GM18499 (cell line): ENCODE data around the gene ANXA10.

Source experiments
- ATAC-seq: cut with Tn5 transposase; IDR thresholded peaks from one replicate; pipeline ENCODE4 v1.9.1; 2021; ENCODE audit warnings: moderate number of reproducible peaks; ENCODE audit not compliant: insufficient read depth, unreplicated experiment

The ANXA10 gene

GRCh38 chr4:168092176-168092712, at the start of gene ANXA10:
TSS of gene ANXA10 (plus strand) at chr4:168092537. CDS start at chr4:168092701, 164 bp downstream.
- ATAC-seq: no peak

- no peak for ATAC-seq
These were observed 47.0 kb upstream of the ANXA10 start for GRCh38 chr4:168045354-168045753.

GRCh38 chr4:168050002-168050401, 42.3 kb upstream of the ANXA10 start:
- no peak for ATAC-seq

GRCh38 chr4:168051526-168051925, 40.8 kb upstream of the ANXA10 start:
- ATAC-seq: no peak

- ATAC-seq: no peak
These were observed 34.9 kb upstream of the ANXA10 start for GRCh38 chr4:168057412-168057811.

GRCh38 chr4:168059251-168059650, 33.1 kb upstream of the ANXA10 start:
- no peak for ATAC-seq

- no peak for ATAC-seq
These were observed 29.3 kb upstream of the ANXA10 start for GRCh38 chr4:168063031-168063430.

- ATAC-seq: no peak
These were observed 21.4 kb upstream of the ANXA10 start for GRCh38 chr4:168070903-168071302.

- no peak for ATAC-seq
These were observed 21.0 kb upstream of the ANXA10 start for GRCh38 chr4:168071304-168071703.

GRCh38 chr4:168074861-168075260, 17.5 kb upstream of the ANXA10 start:
- no peak for ATAC-seq

GRCh38 chr4:168076989-168077725, 15.2 kb upstream of the ANXA10 start:
- ATAC-seq: peak; percentile 77

- no peak for ATAC-seq
These were observed 14.6 kb upstream of the ANXA10 start for GRCh38 chr4:168077726-168078239.

- ATAC-seq: no peak
These were observed 10.0 kb upstream of the ANXA10 start for GRCh38 chr4:168082379-168082778.

GRCh38 chr4:168095776-168096406, 3.6 kb downstream of the ANXA10 start:
- ATAC-seq: no peak

- ATAC-seq: no peak
These were observed 4.1 kb downstream of the ANXA10 start for GRCh38 chr4:168096407-168096784.

GRCh38 chr4:168097161-168097560, 4.8 kb downstream of the ANXA10 start:
- no peak for ATAC-seq

GRCh38 chr4:168098248-168098717, 5.9 kb downstream of the ANXA10 start:
- no peak for ATAC-seq

GRCh38 chr4:168099195-168099594, 6.9 kb downstream of the ANXA10 start:
- no peak for ATAC-seq

- ATAC-seq: no peak
These were observed 8.7 kb downstream of the ANXA10 start for GRCh38 chr4:168101026-168101425.

- ATAC-seq: no peak
These were observed 10.1 kb downstream of the ANXA10 start for GRCh38 chr4:168102403-168102802.

- no peak for ATAC-seq
These were observed 17.2 kb downstream of the ANXA10 start for GRCh38 chr4:168109527-168109926.
